DLD1 (cell line): ENCODE data around the gene DNTT.

Experiments used
- in situ Hi-C: cut with HindIII; loops from 2 replicates; pipeline ENCODE4 v1.10.0; 2017; ENCODE audit warnings: low sequenced_read_pairs

DNTT gene

DNA sequence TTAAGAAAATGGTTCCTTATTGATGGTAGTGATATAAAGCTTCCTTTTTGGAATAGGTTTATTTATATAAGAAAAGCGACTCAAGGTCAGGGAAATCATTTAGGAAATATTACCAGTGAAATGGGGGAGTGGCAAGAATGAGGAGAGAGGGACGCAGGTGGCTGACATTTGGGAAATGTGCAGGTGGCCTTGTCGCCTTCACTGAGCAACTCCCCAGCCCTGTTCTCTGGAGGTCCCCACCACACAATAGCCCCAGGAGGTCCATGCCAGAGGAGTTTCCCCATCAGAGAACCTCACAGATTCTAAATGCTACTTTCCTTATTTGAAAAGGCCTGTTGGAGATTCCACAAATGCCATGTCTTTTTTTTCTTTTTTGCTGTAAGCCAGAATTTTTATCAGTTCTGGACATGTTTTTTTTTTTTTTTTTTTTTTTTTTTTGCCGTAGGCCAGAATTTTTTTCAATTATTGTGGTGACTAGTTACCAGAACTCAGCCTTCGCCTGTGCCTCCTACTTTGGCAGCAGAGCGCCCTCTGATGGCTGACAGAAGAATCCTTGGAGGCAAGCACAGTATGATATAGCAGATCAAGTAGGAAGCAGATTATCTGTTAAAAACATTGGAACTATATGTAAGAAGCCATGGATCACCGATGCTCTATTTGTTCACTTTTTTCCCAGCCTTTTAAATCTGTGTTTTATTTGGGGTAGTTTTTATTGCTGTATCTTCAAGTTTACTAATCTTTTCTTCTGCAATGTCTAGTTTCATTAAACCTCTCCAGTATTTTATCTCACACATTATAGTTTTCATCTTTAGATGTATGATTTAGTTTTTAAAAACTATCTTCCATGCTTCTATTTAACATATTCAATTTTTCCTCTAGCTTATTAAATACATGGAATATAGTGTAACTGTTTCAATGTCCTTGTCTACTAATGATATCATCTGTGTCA, 36.0 kb downstream of the DNTT start:
- in situ Hi-C loops, result no loop called here

DNA sequence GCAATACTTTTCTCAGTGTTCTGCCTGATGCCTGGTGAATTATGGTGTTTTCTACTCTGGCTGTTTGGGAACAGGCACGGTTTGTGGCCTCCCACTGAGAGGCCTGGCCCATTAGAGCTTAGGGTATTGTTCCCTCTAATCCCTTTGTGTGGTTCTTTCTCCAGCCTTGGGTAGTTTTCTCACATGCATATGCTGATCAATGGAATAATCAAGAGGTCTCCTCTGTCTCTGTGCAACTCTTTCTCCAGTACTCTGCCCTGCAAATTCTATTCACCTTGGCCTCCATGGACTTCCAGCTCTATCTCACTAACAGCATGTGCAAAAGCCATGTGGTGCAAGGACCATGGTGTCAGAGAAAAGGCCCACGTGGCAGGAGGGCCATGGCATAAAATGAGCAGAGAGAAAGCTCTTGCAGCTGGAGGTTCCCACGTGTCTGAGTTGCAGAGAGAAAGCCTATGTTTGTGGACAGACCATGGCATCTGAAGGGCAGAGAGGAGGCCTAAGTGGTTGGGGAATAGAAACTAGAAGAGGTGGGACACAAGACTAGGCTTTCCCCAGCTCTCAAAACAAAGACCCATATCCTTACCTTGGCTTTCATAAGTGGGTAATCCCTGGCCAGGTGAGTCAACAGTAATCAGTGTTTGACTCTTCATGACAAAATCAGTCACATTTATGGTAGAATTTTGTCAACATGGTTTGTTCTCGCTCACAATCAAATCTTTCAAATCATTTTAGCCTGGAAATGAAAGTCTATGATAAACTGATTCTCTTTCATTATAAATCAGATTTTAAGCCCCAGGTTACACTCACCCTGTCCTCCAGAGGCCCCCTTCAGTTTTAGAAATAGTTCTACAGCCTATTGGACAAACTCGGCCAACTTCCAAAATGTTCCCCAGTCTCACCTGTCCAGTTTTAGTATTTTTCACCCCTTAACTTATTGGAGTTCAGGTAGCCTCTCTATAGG, 37.3 kb downstream of the DNTT start:
- in situ Hi-C loops, result no loop called here

DNA sequence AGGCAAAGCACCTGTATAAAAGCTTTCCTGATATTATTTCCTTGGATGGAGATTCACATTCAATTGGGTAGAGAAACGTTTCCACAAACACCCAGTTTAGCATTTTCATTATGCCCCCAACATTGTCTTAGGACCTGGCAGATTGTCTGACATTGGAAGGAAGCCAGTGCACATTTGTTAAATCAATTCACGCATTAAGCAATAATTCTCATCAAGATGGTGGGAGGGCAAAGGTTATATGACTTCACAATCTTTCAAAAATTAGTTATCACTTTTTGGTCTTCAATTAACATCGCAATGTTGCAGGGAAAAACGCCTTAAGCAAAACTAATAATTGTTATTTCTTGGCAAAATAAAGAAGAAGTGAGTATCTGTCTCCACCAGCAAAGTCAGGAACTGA, 38.2 kb downstream of the DNTT start:
- in situ Hi-C loops, result no loop called here

DNA sequence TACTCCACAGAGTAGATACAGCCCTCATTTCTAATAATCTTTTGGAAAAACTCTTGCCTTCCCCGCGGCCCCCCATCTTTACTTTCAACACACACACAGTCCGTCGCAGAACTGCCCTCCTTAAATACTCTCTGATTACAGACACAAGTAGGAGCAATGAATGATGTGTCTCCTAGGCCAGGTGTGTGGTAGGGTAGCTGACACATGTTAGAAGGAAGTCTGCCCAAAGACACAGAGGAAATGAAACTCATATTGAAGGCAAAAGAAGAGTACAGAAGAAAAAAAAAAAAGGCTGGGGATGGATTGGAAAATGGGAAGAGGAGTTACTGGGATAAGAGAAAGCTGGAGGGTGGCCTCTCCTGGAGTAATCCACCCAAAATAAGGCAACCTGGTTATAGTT, 39.9 kb downstream of the DNTT start:
- in situ Hi-C loops, result no loop called here

DNA sequence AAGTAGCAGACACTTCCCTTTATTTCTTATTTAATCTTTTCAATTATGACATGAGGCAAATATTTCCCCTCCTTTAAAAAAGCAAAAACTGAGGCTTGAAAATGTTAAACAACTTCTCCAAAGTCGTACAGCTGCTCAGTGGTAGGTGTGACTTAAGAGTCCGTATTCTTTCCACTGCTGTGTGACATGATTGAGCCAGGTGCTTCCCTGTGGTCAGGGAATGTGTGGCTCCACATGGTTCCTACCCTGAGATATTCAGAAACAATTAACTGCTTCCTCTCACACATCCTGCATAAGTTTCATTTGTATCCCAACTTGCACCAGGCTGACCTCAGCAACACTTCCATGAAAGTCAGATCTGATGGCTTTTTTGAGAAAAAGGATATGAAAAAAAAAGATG, 41.0 kb downstream of the DNTT start:
- in situ Hi-C loops, result no loop called here

DNA sequence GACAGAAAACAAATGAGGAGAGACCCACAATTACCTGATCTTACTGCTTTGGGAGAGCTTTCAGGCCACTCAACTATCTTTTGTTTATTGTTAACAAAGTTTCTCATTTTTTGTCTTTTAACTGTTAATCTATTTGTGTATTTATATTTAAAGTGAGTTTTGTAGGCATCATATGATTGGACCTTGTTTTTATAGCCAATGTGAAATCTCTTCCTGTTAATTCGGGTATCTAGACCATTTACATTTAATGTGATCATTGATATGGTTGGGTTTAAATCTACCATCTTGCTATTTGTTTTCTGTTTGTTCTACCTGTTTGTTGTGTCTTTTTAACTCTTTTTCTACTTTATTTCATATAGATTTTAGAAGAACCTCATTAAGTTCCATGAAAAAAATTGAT, 42.1 kb downstream of the DNTT start:
- in situ Hi-C loops, result no loop called here

DNA sequence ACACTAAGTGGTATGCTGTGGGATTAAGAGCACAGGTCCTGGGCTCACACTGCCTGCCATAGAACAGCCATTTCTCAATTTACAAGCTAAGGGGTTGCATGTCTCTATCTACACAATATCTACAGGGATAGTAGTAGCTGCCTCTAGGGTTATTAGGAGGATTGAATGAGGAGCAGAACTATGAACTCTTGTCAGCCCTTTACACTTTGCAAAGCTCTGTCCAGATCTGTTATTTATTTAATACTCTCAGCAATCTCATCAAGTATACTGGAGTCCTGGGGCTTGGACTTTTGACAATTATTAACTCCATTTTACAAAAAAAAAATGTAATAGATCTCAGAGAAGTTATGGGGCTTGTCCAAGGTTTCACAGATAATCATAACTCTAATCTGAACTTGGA, 47.8 kb downstream of the DNTT start:
- in situ Hi-C loops, result no loop called here

DNA sequence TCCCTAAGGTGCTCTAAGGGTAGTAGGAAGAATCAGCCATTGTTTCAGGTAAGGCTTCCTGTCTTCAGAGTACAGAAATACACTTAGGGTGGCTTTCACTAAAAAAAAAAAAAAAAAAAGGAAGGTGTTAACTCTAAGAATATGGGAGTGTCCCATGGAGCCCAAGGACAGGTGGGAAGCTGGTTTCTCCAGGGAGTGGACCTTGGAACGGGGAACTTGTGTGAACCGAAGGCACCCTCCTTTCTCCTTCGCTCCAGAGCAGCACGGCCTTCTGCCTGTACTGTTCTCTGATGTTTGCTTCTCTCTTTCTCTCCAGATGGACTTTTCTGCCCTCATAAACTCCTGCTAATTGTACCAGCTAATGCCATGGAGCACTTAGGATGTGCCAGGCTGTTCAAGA, 48.3 kb downstream of the DNTT start:
- in situ Hi-C loops, result no loop called here

DNA sequence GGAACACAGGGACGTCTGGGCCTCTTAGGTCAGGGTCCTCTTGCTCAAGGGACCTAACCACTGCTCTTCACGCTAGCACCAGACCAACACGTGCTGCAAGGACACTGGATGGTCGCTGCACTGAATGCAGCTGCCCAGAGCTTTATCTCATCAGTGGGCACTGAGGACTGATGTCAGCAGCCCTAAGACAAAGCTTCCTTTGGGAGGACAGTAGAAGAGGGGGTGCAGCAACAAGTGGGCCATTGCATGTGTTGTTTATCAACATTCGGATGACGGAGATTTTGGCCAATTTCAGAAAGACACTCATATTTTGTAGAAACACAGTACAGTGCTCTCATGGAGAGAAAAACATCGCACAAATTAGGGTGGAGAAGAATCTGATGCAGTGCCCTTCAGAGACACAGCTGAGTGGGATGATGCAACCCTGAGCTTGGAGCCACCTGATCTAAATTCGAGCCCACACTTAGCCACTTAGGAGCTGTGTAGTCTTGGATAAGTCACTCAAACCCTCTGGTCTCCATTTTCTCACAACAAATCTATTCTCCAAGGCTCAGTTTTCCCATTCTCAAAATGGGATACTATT, 52.9 kb downstream of the DNTT start:
- in situ Hi-C loops, result no loop called here

DNA sequence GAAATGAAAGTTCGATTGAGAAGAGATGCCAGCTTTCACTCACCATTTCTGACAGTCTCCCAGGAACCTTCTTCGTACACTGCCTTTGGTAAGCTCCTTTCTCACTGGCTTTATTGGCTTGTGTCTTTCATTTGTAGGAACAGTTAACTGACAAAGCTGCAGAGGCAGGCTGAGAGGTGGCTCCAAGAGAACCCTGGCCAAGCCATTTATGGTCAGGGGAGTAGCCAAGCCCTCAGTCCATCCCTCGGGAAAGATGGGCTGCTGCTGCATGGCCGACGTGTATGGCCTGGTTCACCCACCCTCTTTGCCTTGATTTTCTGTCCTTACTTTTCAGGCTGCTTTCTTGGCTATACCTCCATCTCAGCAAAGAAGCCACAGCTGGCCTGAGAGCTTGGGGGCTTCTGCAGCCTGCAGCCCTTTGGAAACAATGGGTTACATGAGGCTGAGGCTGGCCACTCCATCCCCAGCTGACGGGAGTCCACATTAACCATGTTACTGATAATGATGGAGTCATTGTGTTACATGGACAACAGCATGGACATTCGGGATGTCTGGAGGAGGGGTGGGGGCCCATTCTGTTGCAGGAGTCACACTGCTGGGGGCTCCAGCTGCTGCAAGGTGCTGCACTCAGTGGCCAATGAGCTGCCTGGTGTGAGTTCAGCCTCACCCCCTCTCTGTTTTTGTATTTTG, 54.8 kb downstream of the DNTT start, which contains the start of gene OPALIN:
OPALIN (minus strand) TSS at position 152 of the 690 bp plus-strand sequence; CDS start at position 46, 106 bp downstream.
- in situ Hi-C loops, result no loop called here

DNA sequence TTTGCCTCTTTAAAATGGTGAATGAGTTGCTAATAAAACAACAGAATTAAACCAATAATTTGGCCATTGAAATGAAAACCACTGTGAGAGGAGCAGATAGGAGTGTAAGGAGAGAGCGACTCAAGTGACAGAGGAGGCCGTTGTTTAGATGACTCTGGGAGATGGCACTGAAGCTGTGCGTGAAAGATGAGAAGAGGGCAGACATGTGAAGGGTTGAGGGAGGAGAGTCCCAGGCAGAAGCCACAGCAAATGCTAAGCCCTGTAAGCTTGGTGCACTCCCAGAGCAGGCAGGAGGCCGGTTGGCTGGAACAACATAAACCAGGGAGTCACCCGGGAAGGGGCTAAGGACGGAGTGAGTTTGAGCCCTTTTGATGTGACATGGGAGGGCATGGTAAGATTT, 55.4 kb downstream of the DNTT start:
- in situ Hi-C loops, result no loop called here

DNA sequence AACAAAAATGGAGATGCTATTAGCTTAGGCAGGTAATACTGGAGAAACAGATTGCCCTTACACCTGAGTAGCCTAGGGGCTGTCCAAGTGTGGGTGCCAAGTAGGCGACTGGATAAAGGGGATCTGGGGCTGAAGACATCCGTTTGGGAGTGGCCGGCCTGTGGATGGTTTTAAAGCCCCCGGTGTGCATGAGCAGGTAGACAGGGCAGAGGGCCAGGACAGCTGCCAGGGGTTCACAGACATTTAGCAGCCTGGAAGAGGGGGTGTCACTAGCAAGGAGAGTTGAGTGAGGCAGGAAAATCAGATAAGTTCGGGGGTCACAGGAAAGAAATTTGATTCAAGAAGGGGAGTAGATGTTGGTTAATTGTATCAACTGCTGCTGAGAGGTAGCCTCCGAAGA, 56.1 kb downstream of the DNTT start:
- in situ Hi-C loops, result no loop called here

DNA sequence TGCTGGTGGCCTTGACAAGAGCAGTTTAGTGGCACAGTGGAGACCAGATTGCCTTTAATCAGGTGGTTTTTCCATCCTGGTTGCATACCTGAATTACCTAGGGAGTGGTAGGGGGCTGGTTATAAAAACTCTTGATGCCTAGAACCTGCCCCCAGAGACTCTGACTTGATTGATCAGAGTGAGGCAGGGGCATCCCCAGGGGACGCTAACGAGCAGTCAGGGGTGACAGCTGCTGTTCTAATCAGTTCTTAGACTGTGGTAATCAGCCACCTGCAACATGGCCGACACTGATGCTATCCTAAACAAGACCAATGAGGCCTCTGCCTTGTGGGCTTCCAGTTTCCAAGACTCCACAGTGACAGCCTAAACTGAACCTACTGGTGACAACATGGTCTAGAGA, 56.5 kb downstream of the DNTT start:
- in situ Hi-C loops, result no loop called here

DNA sequence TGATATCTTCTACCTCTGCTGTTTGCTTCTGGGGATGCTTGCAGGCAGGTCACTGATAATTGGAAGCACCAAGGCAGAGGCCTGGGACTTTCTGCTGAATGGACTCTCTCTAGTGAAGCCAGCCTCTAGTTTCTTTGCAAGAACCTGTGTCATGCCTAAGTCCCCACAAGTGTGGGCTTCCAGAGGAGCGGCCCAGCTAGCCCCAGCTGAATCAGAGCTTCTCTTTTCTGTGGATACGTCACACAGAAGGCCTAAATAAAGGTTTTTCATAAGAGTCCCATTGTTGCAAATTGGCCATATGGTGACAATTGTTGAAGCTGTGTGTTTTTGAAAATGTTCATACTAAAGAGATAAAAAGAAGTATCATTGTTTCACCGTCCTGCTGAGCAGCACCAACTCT, 61.3 kb downstream of the DNTT start:
- in situ Hi-C loops, result no loop called here

DNA sequence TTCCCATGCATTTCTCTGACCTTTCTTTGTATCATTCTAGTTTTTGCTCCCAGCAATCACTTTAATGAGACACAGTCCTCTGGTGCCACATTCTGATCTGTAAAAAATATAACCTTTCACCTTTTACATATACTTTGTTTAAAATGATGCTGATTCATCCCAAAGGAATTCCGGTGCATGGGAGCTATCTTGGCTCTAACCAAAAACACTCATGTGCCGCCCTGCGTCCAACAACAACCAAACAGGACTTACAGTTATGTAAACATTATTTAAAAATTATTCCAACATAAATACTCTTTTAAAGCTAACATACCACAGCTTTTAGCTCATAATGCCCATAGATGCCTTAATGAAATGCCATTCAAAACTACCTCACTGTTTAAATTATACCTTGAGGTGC, 62.3 kb downstream of the DNTT start:
- in situ Hi-C loops, result no loop called here

DNA sequence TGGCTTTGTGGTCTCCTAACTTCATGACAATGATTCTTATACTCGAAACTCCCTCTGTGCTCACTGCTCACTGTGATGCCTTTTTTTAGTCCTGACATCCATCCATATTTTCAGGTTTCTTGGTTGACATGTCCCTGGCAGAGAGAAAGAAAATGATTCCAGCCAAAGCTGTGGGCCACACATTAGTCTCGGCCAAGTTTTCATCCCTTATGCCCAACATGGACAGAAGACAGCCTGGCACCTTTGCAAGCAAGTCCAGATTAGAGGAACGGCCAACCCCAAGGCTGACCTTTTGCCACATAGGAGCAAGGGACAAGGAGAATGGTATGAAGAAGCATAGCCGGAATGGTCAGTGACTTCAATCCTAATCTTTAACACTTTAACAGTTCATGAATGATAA, 63.2 kb downstream of the DNTT start:
- in situ Hi-C loops, result no loop called here

DNA sequence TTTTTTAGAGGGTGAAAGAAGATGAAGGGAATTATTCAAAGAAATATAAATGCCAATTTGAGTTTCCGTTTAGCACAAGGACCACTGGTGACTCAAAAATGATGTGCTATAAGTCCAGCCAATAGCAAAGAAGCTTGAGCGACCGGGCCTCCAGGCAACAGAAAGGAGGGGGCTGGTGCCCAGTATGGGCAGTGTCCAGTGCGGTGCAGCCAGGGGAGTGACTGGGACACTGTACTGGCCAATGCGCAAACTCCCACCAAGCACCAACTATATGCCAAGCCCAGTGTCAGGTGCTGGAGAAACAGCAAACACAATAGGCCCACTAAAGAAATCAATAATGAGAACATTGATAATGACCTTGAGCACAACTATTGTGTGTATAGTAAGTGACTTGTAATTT, 64.7 kb downstream of the DNTT start:
- in situ Hi-C loops, result no loop called here

DNA sequence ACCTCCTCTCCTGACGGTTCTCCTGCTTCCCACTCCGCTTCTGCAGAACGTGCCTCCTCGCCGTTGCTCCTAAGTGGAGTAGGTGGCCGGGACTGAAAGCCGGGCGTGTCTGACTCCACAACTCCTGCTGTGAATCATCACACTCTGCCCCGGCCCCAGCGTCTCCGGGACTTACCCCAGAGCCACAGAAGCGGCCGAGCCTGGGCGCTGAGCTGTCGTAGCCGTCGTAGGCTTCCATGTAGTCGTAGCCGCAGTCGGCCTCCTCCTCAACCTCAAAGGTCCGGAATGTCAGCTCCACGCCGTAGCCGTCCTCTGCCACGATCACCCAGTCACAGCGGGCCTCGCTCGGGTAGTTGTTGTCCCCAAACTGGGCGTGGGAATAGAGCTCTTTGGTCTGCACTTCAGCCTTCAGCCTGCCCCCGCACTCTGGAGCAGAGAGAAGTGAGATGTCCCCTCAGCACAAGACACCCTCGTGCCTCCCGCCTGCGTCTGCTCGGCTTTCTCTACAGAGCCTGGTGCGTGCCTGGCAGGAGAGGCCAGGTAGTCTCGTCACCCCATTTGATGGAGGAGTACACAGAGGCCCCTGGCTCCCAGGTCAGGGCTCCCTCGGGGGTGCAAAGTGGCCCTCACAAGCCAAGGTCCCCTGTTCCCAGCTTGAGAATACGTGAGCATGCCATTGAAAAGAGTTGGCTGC, 65.8 kb downstream of the DNTT start:
- in situ Hi-C loops, result no loop called here

DNA sequence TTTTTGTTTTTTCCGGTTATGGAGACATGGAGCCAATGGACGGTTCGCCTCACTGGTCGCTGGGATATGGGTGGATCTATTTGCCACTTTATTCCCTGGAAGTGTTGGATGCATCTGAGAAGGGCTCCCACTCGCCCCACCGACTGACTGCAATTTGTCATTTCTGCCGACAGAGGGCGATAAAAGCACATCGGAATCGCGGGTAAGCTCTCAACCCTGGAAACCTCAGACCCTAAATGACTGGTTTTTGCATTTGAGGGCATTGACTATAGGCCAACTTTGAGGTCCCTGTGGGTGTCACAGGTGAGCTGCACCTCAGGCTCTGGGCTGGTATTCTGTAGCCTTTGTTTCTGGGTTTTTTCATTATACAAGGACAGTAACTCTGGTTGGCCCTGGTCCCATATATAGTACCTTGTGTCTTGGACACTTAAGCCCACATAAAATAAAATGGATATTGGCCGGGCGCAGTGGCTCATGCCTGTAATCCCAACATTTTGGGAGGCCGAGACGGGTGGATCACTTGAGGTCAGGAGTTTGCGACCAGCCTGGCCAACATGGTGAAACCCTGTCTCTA, 66.4 kb downstream of the DNTT start:
- in situ Hi-C loops, result no loop called here

DNA sequence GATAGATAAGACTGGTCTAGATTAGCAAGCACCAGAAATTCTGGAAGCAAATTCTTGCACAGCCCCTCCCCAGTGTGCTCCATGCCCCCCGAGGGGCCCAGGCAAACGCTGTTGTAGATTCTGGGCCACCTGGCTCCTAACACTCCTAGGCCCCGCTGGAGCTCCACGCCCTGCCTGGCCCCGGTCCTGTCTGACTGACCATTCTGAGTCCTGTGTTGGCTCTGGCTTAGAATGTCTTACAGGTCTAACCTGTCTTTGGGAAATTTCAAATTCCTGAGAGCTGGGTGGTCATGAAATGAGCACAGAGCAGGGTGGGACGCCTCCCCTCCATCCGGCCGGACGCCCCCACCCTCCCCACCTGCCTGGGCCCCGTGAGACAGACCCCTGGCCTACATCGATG, 67.1 kb downstream of the DNTT start:
- in situ Hi-C loops, result no loop called here
